GM12892 (cell line): ENCODE measurements around the gene PSME3.

Experiments
- POLR2A ChIP-seq: IDR thresholded peaks from 2 replicates; pipeline ENCODE4 v1.6.1; 2011; ENCODE audit warnings: low read depth, low read length, control low read depth
- POLR2AphosphoS5 ChIP-seq: IDR thresholded peaks from 2 replicates; pipeline ENCODE4 v1.6.1; 2011; ENCODE audit warnings: low read depth, low read length, control low read depth

DNA sequence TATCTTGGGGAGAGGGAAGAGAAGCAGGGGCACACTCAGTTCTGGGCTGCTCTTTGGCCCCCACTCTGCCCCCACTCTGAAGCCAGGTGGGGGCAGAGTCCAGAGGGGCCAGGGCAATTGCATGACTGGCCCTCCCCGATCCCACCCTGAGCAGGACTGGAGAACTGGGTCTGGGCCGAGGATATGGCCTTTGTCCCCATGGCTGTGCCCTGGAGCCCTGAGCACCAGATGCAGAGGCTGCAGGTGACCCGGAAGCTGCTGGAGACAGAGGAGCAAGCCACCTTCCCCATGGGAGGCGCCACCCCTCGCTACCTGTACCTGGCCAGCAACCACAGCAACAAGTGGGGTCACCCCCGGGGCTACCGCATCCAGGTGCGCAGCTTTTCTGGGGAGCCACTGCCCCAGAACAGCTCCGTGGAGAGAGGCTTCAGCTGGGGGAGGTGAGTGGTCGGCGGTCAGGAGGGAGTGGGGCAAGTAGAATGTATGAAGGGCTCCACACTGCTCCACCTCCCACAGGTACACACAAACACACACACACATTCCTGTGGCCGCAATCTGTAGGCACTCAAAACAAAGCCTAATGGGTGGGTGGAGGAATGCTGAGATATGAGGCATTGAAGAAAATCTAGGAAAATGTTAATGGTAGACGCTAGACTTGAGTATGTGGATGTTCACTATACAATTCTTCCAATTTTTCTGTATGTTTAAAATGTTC, 39.2 kb downstream of the PSME3 start:
- TF ChIP-seq POLR2A (no peak), POLR2AphosphoS5 (no peak)
